D721Med (cell line): ENCODE measurements around the gene AUTS2.
"Not testable (repeated sequence)": the region's sequence is repeated elsewhere in the genome, so short reads cannot be mapped to it uniquely, and the experiment has no call there.

Experiments
- DNase-seq: peaks from one replicate; pipeline ENCODE4 v3.0.0; 2011; ENCODE audit warnings: low spot score; ENCODE audit not compliant: insufficient read length
- FAIRE-seq: peaks from 2 replicates; lab custom pipeline; 2011; peaks lifted over from hg19 to GRCh38; lab: Jason Lieb, UNC
- CTCF ChIP-seq: IDR thresholded peaks from 2 replicates; pipeline ENCODE4 v1.5.1; 2012; ENCODE audit warnings: mild to moderate bottlenecking, control low read depth; ENCODE audit not compliant: insufficient read depth; ENCODE audit errors: missing control alignments

Gene AUTS2

DNA sequence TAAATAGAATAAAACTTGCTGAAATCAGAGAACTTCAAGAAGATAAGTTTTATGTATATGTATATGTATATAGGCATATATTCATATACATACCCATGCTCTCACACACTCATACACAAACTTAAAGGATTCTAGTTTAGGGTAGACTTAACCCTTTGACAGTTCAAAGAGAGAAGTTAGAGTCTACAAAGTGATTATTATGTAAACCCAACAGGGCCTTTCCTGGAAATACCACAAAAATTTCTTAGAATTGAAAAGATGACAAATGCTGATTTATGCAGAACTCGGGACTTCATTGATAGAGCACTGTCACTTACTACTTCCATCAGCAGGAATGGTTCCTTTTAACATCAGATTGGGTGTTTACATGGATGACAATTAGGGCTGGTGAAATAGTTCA is 763.5 kb downstream of the AUTS2 start:
- FAIRE-seq (no peak), DNase-seq (no peak)
- no peak for TF ChIP-seq CTCF

GRCh38 chr7:70364393-70364792 is 766.1 kb downstream of the AUTS2 start:
- FAIRE-seq, DNase-seq: not testable (repeated sequence)

DNA sequence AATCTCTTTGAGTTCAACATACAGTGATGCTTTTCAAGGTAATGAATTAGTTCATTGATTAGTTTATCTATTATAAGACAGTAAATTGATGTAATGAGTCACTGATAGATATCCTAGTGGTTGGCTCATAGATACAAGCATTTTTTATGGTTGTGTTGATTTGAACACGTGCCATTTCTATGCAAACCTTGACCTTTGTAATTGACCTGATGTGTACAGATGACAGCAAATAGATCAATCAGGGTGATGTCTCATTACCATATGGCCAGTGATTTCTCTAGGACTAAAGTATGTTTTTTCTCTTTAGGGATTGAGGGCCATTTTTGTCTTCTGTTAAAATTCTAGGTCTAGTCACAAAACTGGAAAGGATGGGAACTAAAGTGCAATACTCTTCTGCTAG is 773.4 kb downstream of the AUTS2 start:
- no peak for DNase-seq
- FAIRE-seq: no peak
- no peak for TF ChIP-seq CTCF

DNA sequence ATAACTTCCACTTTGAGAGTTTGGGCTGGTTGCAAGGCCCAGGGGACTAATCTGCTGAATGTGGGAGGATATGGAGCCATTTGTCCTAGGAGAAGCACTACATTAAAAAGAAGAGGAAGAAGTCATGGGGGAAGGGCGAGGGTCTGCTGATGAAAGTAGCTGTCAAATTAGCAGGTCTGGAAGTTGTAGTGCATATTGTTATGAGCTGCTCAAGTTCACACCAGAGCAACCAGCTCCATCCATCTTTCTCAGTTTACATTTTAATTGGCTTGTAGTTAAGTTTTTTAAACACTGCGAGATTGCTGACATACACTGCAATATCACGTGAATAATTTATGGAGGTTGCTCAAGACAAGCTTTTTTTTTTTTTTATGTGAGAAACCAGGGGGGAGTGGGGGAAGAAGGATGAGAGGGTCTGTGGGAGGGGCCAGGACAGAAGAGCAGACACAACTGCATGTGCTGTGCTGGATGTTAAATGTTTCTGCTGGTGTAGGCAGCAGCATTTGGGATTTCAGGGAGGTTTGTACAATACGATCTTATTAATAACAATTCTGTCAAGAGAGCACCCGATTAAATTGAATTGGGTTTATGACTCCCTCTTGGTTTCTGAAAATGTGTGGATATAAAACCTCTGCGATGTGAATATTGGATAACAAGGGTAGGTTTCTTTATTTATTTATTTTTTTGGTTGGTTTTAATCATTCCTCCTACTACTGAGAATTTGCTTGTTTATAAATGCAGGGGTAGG is 774.7 kb downstream of the AUTS2 start:
- no peak for TF ChIP-seq CTCF

DNA sequence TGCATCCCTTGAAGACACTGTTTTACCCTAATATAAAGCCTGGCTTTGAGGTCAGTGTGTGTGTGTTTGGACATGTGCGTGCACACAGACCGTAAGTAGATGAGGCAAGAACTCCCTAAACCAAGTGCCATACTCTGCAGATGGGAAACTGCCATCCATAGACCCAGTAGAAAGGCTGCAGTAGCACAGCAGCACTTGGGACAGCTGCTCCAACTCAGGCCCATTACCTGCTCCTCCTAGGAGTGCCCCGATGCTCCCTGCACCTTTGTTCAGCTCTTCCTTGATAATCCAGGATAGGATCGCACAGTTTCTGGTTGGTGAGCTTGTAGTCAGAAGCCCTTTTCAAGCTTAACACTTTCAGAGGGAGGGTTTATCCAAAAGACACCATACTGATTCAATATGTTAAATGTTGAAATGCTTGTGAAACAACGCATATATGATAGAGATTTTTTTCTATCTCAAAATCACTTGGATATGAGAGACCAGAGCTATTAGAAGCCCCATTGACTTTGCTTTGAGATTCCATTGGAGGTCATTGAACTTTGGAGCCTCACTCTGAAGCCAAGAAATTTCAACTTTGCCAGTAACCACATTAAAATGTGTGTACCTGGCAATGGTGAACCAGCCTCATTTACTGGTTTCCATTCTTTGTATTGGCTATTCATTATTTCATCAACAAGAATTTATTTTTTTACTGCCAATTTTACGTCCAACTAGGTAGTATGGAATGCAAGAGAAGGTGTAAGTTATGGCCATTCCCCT is 776.7 kb downstream of the AUTS2 start:
- FAIRE-seq: no peak
- no peak for TF ChIP-seq CTCF
- DNase-seq: no peak

More for the DNA sequence above, 774.7 kb downstream of the AUTS2 start:
- DNase-seq (no peak), FAIRE-seq (no peak)

GRCh38 chr7:70376561-70377031 is 778.3 kb downstream of the AUTS2 start:
- no peak for FAIRE-seq
- no peak for DNase-seq
- no peak for TF ChIP-seq CTCF

- no peak for DNase-seq
- TF ChIP-seq CTCF: no peak
- no peak for FAIRE-seq
Observed at GRCh38 chr7:70377957-70378356, 779.7 kb downstream of the AUTS2 start.
